Activated CD4-positive, alpha-beta memory T cell treated with anti-CD3 and anti-CD28 coated beads for 36 hours (primary cell): ENCODE results near the gene C1orf94. TPM values are rescaled to one million over a fixed set of nuclear protein-coding genes. Genes with fewer than 3 reads are reported as not detected.
"Not testable (repeated sequence)": the region's sequence is repeated elsewhere in the genome, so short reads cannot be mapped to it uniquely, and the experiment has no call there.

Experiments
- CTCF ChIA-PET: fragments of 350-600 bp; sonication (Branson Sonifier 250); formaldehyde crosslinking; loops from one replicate; lab custom pipeline; 2021; ENCODE audit warnings: antibody characterized with exemption, inconsistent platforms; lab: Charles Lee
- POLR2A ChIA-PET: fragments of 350-600 bp; sonication (Branson Sonifier 250); formaldehyde crosslinking; loops from one replicate; lab custom pipeline; 2021; ENCODE audit warnings: antibody characterized with exemption; lab: Charles Lee
- DNase-seq: peaks from one replicate; pipeline ENCODE4 v3.0.0-alpha.2; 2020
- H3K27ac Mint-ChIP-seq: one replicate; pipeline ENCODE4 v1.8.0; 2021; ENCODE audit warnings: mixed read lengths
- H3K27me3 Mint-ChIP-seq: one replicate; pipeline ENCODE4 v1.8.0; 2021; ENCODE audit warnings: mixed read lengths
- H3K36me3 Mint-ChIP-seq: one replicate; pipeline ENCODE4 v1.8.0; 2021; ENCODE audit warnings: mixed read lengths
- H3K4me1 Mint-ChIP-seq: one replicate; pipeline ENCODE4 v1.8.0; 2021; ENCODE audit warnings: low read depth, mixed read lengths
- H3K4me3 Mint-ChIP-seq: one replicate; pipeline ENCODE4 v1.8.0; 2021; ENCODE audit warnings: mild to moderate bottlenecking, mixed read lengths
- H3K9me3 Mint-ChIP-seq: one replicate; pipeline ENCODE4 v1.8.0; 2021; ENCODE audit warnings: mixed read lengths
- intact Hi-C: fragments of 100-400 bp; cut with micrococcal nuclease; formaldehyde crosslinking; loops from one replicate; pipeline ENCODE4 v1.15.1; 2023
- total RNA-seq, 2 experiments: library from RNA; stranded (reverse); gene quantifications; one replicate each; pipeline ENCODE4 v1.2.3, GENCODE V29; 2021

C1orf94 gene
- total RNA-seq, 2 experiments from 2014 or later: not detected

DNA sequence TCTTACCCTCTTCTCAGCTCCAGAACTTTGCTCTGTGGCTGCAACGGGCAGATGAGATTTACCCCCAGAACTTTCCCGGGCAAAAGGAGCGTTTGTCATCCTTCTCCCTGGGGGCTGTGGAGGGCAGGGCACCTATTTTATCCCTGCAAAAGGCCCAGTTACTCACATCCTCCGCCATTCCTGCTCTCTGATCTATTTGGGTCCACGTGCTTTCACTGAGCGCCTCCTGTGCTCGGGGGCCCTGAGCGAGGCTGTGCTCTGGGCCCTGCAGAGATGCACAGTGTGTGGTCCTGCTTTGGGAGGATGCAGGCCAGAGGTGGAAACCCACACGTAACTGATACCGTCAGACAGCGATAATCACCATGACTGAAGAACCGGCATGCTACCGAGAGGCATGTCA lies 9.3 kb upstream of the C1orf94 start:
- Mint-ChIP-seq H3K9me3 (no peaks in the 10 kb centered on the region), H3K36me3 (no peaks in the 10 kb centered on the region), H3K27ac (no peak overlapping the region), H3K4me1 (peaks cover 6% of the 10 kb centered on the region), H3K27me3 (peaks cover 52% of the 10 kb centered on the region), H3K4me3 (no peak overlapping the region)
- CTCF ChIA-PET: no interaction called here
- intact Hi-C loops: no loop called here
- DNase-seq: no peak
- POLR2A ChIA-PET: no interaction called here

DNA sequence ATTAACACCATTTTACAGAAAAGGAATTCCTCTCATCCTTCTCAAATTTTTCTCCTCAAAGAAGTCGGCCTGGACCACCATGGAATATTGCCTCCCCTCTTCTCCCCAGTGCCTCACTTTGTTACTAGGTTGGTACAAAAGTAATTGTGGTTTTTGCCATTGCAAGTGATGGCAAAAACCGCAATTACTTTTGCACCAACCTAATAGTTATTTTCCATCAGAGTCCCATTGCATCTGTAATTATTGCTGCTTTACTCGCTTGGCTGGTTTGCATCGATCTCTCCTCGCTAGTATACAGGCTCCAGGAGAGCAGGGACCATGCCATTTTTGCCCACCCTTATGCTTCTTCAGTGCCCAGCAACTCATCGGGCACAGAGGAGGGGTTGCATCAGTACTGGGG lies 963 bp upstream of the C1orf94 start:
- DNase-seq: no peak
- Mint-ChIP-seq H3K27ac (no peak overlapping the region), H3K4me1 (no peaks in the 10 kb centered on the region), H3K36me3 (peaks cover 2% of the 10 kb centered on the region), H3K9me3 (no peaks in the 10 kb centered on the region), H3K4me3 (no peak overlapping the region), H3K27me3 (peaks cover 44% of the 10 kb centered on the region)
- POLR2A ChIA-PET: no interaction called here
- intact Hi-C loops: no loop called here
- CTCF ChIA-PET: no interaction called here

DNA sequence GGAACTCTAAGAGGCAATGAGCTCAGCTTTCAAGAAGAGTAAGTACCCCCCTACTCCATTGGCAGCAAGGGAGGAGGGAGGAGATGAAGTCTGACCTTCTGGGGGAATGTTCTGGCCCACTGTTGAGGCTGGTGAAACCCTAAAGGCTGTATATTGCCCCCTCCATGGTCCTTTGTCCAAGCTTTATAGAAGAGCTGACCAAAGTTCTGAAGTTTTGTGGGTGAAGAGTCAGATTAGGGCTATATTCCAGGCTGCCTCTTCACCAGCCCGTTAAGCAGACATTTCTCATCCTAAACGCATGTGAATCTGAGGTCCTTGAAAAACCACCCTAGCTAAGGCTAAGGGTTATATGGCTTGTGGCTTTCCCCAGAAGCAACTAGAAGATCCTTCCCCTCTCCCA lies 1.4 kb downstream of the C1orf94 start:
- Mint-ChIP-seq H3K4me1 (no peaks in the 10 kb centered on the region), H3K4me3 (no peak overlapping the region), H3K36me3 (peaks cover 2% of the 10 kb centered on the region), H3K27me3 (peaks cover 35% of the 10 kb centered on the region), H3K9me3 (no peaks in the 10 kb centered on the region), H3K27ac (no peak overlapping the region)
- intact Hi-C loops: no loop called here
- ChIA-PET POLR2A (no interaction called here), CTCF (no interaction called here)
- no peak for DNase-seq

DNA sequence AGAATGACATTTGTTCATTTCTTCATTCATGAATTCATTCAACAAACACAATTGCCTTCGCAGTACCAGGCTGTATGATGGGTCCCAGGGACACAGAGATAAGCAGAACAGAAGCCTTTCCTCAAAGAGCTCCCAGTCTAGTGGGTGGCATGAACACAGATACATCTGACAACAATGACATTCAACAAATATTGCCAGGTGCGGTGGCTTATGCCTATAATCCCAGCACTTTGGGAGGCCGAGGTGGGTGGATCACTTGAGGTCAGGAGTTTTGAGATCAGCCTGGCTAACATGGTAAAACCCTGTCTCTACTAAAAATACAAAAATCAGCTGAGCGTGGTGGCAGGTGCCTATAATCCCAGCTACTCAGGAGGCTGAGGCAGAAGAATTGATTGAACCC lies 6.7 kb downstream of the C1orf94 start:
- H3K4me1 Mint-ChIP-seq, intact Hi-C loops, H3K27ac Mint-ChIP-seq, POLR2A ChIA-PET, CTCF ChIA-PET, H3K36me3 Mint-ChIP-seq, DNase-seq, H3K9me3 Mint-ChIP-seq, H3K4me3 Mint-ChIP-seq: not testable (repeated sequence)
- H3K27me3 Mint-ChIP-seq: peaks cover 23% of the 10 kb centered on the region

DNA sequence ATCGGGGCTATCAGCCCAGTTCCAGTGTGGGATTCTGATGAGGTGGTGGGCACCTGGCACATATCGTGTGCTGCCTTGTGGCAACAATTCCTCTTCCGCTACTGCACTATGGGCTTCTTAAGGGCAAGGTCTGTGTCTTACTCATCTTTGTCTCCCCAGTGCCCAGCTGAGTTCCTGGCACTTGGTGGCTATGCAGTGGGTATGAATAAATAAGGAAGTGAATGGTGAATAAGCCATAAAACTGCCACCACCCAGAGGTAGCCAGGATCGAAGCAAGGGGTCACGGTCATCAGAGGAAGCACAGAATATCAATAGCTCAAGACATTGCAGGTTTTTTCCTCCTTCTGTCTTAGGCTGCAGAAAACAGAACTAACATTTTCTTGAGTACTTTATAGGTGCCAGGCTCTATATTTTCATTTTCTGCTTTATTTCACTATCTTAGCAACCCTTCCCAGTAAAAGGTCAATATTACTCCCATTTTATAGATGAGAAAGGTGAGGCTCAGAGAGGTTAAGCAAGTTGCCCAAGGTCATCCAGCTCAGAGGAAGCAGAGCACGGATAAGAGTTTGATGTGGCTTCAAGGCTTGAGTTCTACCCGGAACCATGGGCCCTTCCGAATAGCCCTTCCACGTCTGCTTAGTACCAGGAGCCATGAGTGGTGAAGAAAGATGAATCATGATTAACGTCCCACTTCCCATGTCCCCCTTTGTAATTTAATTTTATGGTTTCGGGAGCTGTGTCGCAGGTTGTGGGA lies 10.2 kb downstream of the C1orf94 start:
- ChIA-PET POLR2A (no interaction called here), CTCF (no interaction called here)
- Mint-ChIP-seq H3K27ac (no peak overlapping the region), H3K27me3 (peaks cover 24% of the 10 kb centered on the region), H3K9me3 (peaks cover 13% of the 10 kb centered on the region), H3K36me3 (no peaks in the 10 kb centered on the region), H3K4me1 (no peaks in the 10 kb centered on the region), H3K4me3 (no peak overlapping the region)
- DNase-seq: no peak
- intact Hi-C loops: no loop called here

DNA sequence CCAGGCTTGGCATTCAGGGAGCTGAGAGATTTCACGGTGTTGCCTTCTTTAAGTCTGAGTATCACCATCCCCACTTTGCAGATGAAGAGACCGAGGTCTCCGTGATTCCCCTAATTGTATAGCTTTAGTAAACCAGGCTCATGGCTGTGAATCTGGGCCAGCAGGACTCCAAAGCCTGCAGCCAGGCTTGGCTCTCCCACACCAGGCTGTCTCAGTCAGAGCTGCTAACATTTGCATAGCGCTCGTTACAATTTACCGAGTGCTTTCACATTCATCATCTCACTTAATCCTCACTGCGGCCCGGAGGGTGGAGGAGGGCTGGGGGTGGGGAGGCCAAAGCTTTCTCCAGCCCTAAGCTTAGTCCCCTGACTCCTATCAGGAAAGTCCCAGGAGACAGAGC lies 11.7 kb downstream of the C1orf94 start:
- Mint-ChIP-seq H3K4me3 (no peak overlapping the region), H3K27ac (no peak overlapping the region), H3K4me1 (no peaks in the 10 kb centered on the region), H3K27me3 (peaks cover 23% of the 10 kb centered on the region), H3K36me3 (no peaks in the 10 kb centered on the region), H3K9me3 (peaks cover 13% of the 10 kb centered on the region)
- no peak for DNase-seq
- intact Hi-C loops: no loop called here
- ChIA-PET POLR2A (no interaction called here), CTCF (no interaction called here)

DNA sequence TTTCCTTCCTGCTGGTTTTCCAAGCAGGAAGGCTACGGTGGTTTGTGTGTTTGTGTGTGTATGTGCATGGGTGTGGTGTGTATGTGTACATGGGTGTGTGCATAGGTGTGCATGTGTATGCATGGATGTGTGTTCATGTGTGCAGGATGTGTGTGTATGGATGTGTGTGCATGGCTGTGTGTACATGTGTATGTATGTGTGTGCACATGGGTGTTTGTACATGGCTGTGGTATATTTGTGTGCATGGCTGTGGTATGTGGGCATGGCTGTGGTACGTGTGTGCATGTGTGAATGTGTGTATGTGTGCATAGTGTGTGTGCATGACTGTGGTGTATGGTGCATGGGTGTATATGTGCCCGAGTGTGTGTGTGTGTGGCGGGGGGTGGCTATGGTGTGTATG lies 12.3 kb downstream of the C1orf94 start:
- Mint-ChIP-seq H3K9me3 (peaks cover 13% of the 10 kb centered on the region), H3K4me1 (no peaks in the 10 kb centered on the region), H3K4me3 (no peak overlapping the region), H3K27me3 (peaks cover 21% of the 10 kb centered on the region), H3K36me3 (no peaks in the 10 kb centered on the region), H3K27ac (no peak overlapping the region)
- DNase-seq: no peak
- POLR2A ChIA-PET: no interaction called here
- CTCF ChIA-PET: no interaction called here
- intact Hi-C loops: no loop called here

DNA sequence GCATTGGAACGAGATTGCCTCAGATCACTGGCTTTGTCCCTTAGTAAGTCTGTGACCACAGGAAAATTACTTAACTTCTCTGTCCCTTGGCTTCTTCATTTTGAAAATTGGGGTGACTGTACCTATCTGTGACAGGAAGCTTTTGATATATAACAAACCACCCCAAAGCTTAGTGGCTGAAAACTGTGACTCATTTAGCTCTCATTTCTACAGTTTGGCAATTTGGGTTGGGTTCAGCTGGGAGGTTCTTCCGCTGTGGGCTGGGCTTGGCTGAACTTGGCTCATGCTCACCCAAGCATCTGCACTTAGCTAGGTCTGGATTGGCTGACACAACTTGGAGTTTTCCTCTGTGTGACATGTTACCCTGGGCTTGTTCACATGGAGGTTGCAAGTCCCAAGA lies 14.0 kb downstream of the C1orf94 start:
- intact Hi-C loops: no loop called here
- H3K4me3 Mint-ChIP-seq: no peak overlapping the region
- H3K27me3 Mint-ChIP-seq: peaks cover 19% of the 10 kb centered on the region
- H3K27ac Mint-ChIP-seq: no peak overlapping the region
- DNase-seq: no peak
- POLR2A ChIA-PET: no interaction called here
- H3K4me1 Mint-ChIP-seq: no peaks in the 10 kb centered on the region
- CTCF ChIA-PET: no interaction called here
- H3K36me3 Mint-ChIP-seq: no peaks in the 10 kb centered on the region
- H3K9me3 Mint-ChIP-seq: peaks cover 13% of the 10 kb centered on the region

DNA sequence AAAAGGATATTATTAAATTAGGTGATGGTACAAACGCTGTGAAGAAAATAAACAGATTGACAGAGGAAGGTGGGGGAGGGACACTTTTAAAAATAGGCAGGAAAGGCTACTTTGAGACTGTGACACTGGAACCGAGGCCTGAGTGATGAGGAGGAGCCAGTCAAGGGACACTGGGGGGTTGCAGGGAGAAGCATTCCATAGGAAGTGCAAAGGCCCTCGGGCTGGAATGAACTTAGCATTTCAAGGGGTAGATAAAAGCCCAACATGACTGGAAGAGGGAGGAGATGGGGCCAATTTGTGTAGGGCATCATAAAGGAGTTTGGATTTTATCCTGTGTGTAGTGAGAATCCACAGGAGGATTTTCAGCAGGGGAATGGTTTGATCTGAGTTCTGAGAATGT lies 15.9 kb downstream of the C1orf94 start:
- Mint-ChIP-seq H3K9me3 (peaks cover 13% of the 10 kb centered on the region), H3K27ac (no peak overlapping the region), H3K36me3 (no peaks in the 10 kb centered on the region), H3K27me3 (peaks cover 9% of the 10 kb centered on the region), H3K4me1 (no peaks in the 10 kb centered on the region), H3K4me3 (no peak overlapping the region)
- intact Hi-C loops: no loop called here
- ChIA-PET CTCF (no interaction called here), POLR2A (no interaction called here)
- DNase-seq: no peak

DNA sequence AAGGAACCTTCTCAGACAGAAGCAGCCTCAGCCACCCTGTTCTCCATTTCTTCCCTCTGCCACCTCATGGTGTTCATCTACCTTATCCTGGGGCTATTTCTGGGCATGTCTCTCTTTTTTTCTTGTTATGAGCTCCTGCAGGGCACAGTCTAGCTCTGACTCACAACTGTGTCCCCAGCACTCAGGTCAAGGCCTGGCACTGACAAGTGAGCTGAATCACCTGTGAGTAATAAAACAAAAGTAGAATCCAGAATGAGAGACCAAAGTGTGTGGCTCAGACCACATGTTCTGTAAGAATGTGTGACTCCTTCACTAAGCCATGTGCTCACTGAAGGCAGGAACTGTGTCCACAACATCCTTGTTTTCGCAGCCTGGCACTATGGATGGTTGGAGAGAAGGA lies 23.2 kb downstream of the C1orf94 start:
- intact Hi-C loops: no loop called here
- Mint-ChIP-seq H3K4me3 (no peak overlapping the region), H3K36me3 (no peaks in the 10 kb centered on the region), H3K27ac (no peak overlapping the region), H3K27me3 (peaks cover 4% of the 10 kb centered on the region), H3K9me3 (no peaks in the 10 kb centered on the region), H3K4me1 (no peaks in the 10 kb centered on the region)
- DNase-seq: peak; percentile 20
- ChIA-PET POLR2A (no interaction called here), CTCF (no interaction called here)

DNA sequence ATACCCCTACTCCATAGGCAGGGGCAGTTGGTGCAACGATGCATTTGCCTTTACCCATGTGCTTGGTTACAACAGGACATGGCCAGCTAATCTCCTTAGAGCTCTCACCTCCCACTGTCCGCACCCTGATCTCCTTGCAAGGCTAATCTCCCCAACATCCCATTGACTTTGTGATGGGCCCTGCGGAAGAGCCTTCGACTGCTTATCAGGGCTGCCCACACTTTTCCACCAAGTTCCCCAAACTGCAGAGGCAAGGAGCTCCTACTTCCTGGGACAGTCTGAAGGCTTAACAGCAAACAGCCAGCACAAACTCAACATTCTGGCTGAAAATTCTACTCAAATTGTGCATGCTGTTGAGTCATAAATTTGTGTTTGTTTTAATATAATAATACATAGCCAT lies 36.0 kb downstream of the C1orf94 start:
- peaks cover 5% of the 10 kb centered on the region for H3K27me3 Mint-ChIP-seq
- POLR2A ChIA-PET: no interaction called here
- CTCF ChIA-PET: no interaction called here
- no peak for DNase-seq
- no peak overlapping the region for H3K4me3 Mint-ChIP-seq
- no peak overlapping the region for H3K27ac Mint-ChIP-seq
- H3K9me3 Mint-ChIP-seq: no peaks in the 10 kb centered on the region
- intact Hi-C loops: no loop called here
- H3K36me3 Mint-ChIP-seq: no peaks in the 10 kb centered on the region
- no peaks in the 10 kb centered on the region for H3K4me1 Mint-ChIP-seq

DNA sequence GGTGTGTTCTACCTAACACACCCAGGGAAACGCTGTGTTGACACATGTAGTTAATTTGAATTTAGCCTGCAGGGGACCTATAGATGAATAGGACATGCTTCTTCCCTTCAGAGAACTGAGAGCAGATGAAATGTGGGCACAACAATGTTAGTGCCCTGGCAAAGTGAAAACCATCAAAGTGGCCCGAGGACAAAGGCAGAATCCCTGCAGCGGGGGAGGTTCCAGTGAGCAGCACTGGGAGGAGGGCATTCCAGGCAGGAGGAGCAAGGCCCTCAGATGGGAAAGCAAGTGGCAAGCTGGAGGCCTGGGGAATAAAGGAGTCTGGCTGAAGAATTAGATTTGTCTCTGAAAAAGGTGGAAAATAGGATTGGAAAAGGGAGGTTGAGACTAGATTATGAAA lies 37.2 kb downstream of the C1orf94 start:
- intact Hi-C loops: no loop called here
- no peaks in the 10 kb centered on the region for H3K4me1 Mint-ChIP-seq
- DNase-seq: no peak
- ChIA-PET CTCF (no interaction called here), POLR2A (no interaction called here)
- H3K36me3 Mint-ChIP-seq: no peaks in the 10 kb centered on the region
- no peak overlapping the region for H3K27ac Mint-ChIP-seq
- H3K4me3 Mint-ChIP-seq: no peak overlapping the region
- H3K9me3 Mint-ChIP-seq: no peaks in the 10 kb centered on the region
- peaks cover 5% of the 10 kb centered on the region for H3K27me3 Mint-ChIP-seq

DNA sequence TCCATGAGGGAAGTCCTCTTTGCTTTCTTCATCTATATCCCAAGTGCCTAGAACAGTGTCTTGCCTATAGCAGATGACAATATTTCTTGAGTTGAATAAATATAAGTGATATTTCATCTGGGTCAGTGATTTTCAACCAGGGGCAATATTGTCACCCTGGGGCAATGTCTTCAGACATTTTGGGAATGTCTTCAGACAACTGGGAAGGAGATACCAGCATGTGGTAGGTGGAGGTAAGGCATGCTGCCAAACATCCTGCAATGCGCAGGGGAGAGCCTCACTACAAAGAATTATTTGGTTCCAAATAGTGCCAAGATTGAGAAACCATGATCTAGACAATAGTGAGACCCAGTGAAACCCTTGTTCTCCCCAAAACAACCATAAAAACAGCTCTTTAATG lies 54.7 kb downstream of the C1orf94 start:
- POLR2A ChIA-PET: no interaction called here
- H3K27ac Mint-ChIP-seq: no peak overlapping the region

More for the DNA sequence above, 54.7 kb downstream of the C1orf94 start:
- no peak overlapping the region for H3K4me3 Mint-ChIP-seq
- no peaks in the 10 kb centered on the region for H3K36me3 Mint-ChIP-seq
- peaks cover 10% of the 10 kb centered on the region for H3K27me3 Mint-ChIP-seq
- intact Hi-C loops: no loop called here
- no peak for DNase-seq
- CTCF ChIA-PET: no interaction called here
- H3K4me1 Mint-ChIP-seq: no peaks in the 10 kb centered on the region
- H3K9me3 Mint-ChIP-seq: no peaks in the 10 kb centered on the region
